H1 (cell line): ENCODE measurements around the gene ADRA2C. TPM values are rescaled to one million over a fixed set of nuclear protein-coding genes. Genes with fewer than 3 reads are reported as not detected.

ENCODE experiments used
- CHD2 ChIP-seq: IDR thresholded peaks from 2 replicates; pipeline ENCODE4 v1.6.1; 2012; ENCODE audit warnings: low read length, improper control_type of control experiment
- NANOG ChIP-seq: IDR thresholded peaks from 2 replicates; pipeline ENCODE4 v1.6.1; 2011; ENCODE audit warnings: low read length, low read depth, mild to moderate bottlenecking, inconsistent platforms; ENCODE audit not compliant: insufficient read depth, poor library complexity, severe bottlenecking
- POLR2AphosphoS5 ChIP-seq: IDR thresholded peaks from 2 replicates; pipeline ENCODE4 v1.6.1; 2011; ENCODE audit warnings: low read depth, low read length
- SIN3A ChIP-seq, 2 experiments: IDR thresholded peaks in 1 of 2; conservative IDR thresholded peaks in 1 of 2; 2 replicates each; pipeline ENCODE4 v1.6.1; 2011 to 2012; ENCODE audit warnings: low read length in 2 of 2, improper control_type of control experiment in 1 of 2, low read depth in 1 of 2, mild to moderate bottlenecking in 1 of 2
- SIX5 ChIP-seq: IDR thresholded peaks from 2 replicates; pipeline ENCODE4 v1.6.1; 2011; ENCODE audit warnings: mild to moderate bottlenecking, low read depth, low read length
- YY1 ChIP-seq: IDR thresholded peaks from 2 replicates; pipeline ENCODE4 v1.6.1; 2011; ENCODE audit warnings: low read depth, mild to moderate bottlenecking, low read length
- polyA plus RNA-seq, 7 experiments: library from polyadenylated mRNA; depleted of rRNA in 3 of 7; stranded (reverse) in 5 of 7; unstranded in 2 of 7; fragments of >200 nt in 5 of 7; fragments of 200-250 nt in 2 of 7; gene quantifications; 1 replicate in 5 of 7; 2 replicates in 1 of 7; 4 replicates in 1 of 7; pipeline versions ENCODE4 v1.2.1 to v1.2.3, GENCODE V29; 2011 to 2013; ENCODE audit warnings: missing spikeins in 2 of 7, mixed read lengths in 2 of 7
- total RNA-seq: library from RNA; stranded (reverse); fragmentation: NEBNext Ultra II Directional; extraction: Animal tissue kit (Norgen Biotek cat#: 25700); gene quantifications from 2 replicates; pipeline ENCODE4 v1.2.1, GENCODE V29; 2021

ADRA2C gene
- total and polyA plus RNA-seq, 2 of the 8 experiments (the other 6 are each of a cell fraction or from before 2014, with no cell fraction given), result 14.6 to 14.8 TPM

GRCh38 chr4:3793545-3793944, 27.4 kb downstream of the ADRA2C start (continued):
- TF ChIP-seq POLR2AphosphoS5 (no peak), CHD2 (no peak), NANOG (no peak), SIN3A (conservative IDR thresholded peaks at IDR 0.05 in 1 of 2, IDR thresholded peaks at IDR 0.05 in 1 of 2; ENCODE audit: low read depth in 1 of 2, low read length in 2 of 2) (no peak), SIX5 (no peak), YY1 (no peak)
